Neural cell (in vitro differentiated cells): ENCODE measurements around the gene KLHL36. TPM values are rescaled to one million over a fixed set of nuclear protein-coding genes. Genes with fewer than 3 reads are reported as not detected.

Experiments
- H2AFZ ChIP-seq: fragments of 200-600, 300-800 bp; sonication (generic), shearing (Covaris generic); 2 replicates; pipeline ENCODE4 v1.6.0; 2014; ENCODE audit warnings: low read depth, mild to moderate bottlenecking, antibody characterized with exemption, low read length, moderate library complexity
- H3F3A ChIP-seq: fragments of 200-600 bp; shearing (Covaris generic); 2 replicates; pipeline ENCODE4 v1.6.1; 2016; ENCODE audit warnings: mild to moderate bottlenecking, moderate library complexity, mixed read lengths, antibody characterized with exemption, low read length; ENCODE audit not compliant: insufficient read depth, poor library complexity, severe bottlenecking
- H3K27ac ChIP-seq: fragments of 200-600, 300-800 bp; sonication (generic), shearing (Covaris generic); 2 replicates; pipeline ENCODE4 v1.5.1; 2014; ENCODE audit warnings: mild to moderate bottlenecking, low read length, moderate library complexity
- H3K27me3 ChIP-seq: fragments of 300-800, 200-600 bp; sonication (generic), shearing (Covaris generic); 2 replicates; pipeline ENCODE4 v1.6.0; 2014; ENCODE audit warnings: mild to moderate bottlenecking, low read depth, low read length, moderate library complexity; ENCODE audit not compliant: insufficient read depth
- H3K36me3 ChIP-seq: fragments of 300-800, 200-600 bp; sonication (generic), shearing (Covaris generic); 2 replicates; pipeline ENCODE4 v1.5.1; 2014; ENCODE audit warnings: mild to moderate bottlenecking, antibody characterized with exemption, low read length, moderate library complexity; ENCODE audit not compliant: insufficient read depth
- H3K4me2 ChIP-seq: fragments of 300-800, 200-600 bp; sonication (generic), shearing (Covaris generic); 2 replicates; pipeline ENCODE4 v1.6.0; 2014; ENCODE audit warnings: mild to moderate bottlenecking, low read length
- H3K4me3 ChIP-seq: fragments of 300-800, 200-600 bp; sonication (generic), shearing (Covaris generic); 2 replicates; pipeline ENCODE4 v1.5.1; 2014; ENCODE audit warnings: mild to moderate bottlenecking, low read length, moderate library complexity
- H3K79me2 ChIP-seq: fragments of 200-600 bp; shearing (Covaris generic); replicated peaks from 2 replicates; pipeline ENCODE4 v1.6.0; 2014; ENCODE audit warnings: mild to moderate bottlenecking, low read length, moderate library complexity; ENCODE audit not compliant: insufficient read depth
- H3K9ac ChIP-seq: fragments of 300-800, 200-600 bp; sonication (generic), shearing (Covaris generic); 2 replicates; pipeline ENCODE4 v1.6.1; 2016; ENCODE audit warnings: mild to moderate bottlenecking, low read length, mixed read lengths
- H3K9me2 ChIP-seq: fragments of 200-600 bp; shearing (Covaris generic); 2 replicates; pipeline ENCODE4 v1.6.1; 2016; ENCODE audit warnings: mild to moderate bottlenecking, low read length, mixed read lengths; ENCODE audit not compliant: insufficient read depth
- H3K9me3 ChIP-seq: fragments of 200-600, 300-800 bp; sonication (generic), shearing (Covaris generic); 2 replicates; pipeline ENCODE4 v1.6.1; 2016; ENCODE audit warnings: mild to moderate bottlenecking, mixed run types, low read length, moderate library complexity, mixed read lengths
- H4K20me1 ChIP-seq: fragments of 200-600 bp; shearing (Covaris generic); 2 replicates; pipeline ENCODE4 v1.6.1; 2016; ENCODE audit warnings: mild to moderate bottlenecking, mixed run types; ENCODE audit not compliant: insufficient read depth
- EP300 ChIP-seq: fragments of 450-650 bp; conservative IDR thresholded peaks from 2 replicates; pipeline ENCODE4 v1.6.1; 2014; ENCODE audit warnings: antibody characterized with exemption, mild to moderate bottlenecking, moderate library complexity; ENCODE audit not compliant: poor library complexity, severe bottlenecking
- EZH2 ChIP-seq: fragments of 200-600, 300-800 bp; shearing (Covaris generic), sonication (generic); IDR thresholded peaks from 2 replicates; pipeline ENCODE4 v1.6.1; 2014; ENCODE audit warnings: antibody characterized with exemption, low read length, borderline replicate concordance, mild to moderate bottlenecking; ENCODE audit not compliant: insufficient read depth, poor library complexity, severe bottlenecking
- MXI1 ChIP-seq: fragments of 450-650 bp; conservative IDR thresholded peaks from 2 replicates; pipeline ENCODE4 v1.6.1; 2014; ENCODE audit warnings: antibody characterized with exemption, mild to moderate bottlenecking; ENCODE audit not compliant: poor library complexity, severe bottlenecking
- POLR2AphosphoS5 ChIP-seq: IDR thresholded peaks from 2 replicates; pipeline ENCODE4 v1.6.1; 2012
- RAD21 ChIP-seq: fragments of 450-650 bp; conservative IDR thresholded peaks from 2 replicates; pipeline ENCODE4 v1.6.1; 2014; ENCODE audit warnings: antibody characterized with exemption, mild to moderate bottlenecking, moderate library complexity
- SMC3 ChIP-seq: fragments of 450-650 bp; conservative IDR thresholded peaks from 2 replicates; pipeline ENCODE4 v1.6.1; 2014; ENCODE audit warnings: antibody characterized with exemption, mild to moderate bottlenecking, moderate library complexity; ENCODE audit not compliant: poor library complexity
- TAF1 ChIP-seq: IDR thresholded peaks from 2 replicates; pipeline ENCODE4 v1.6.1; 2012; ENCODE audit warnings: low read depth
- polyA plus RNA-seq: library from polyadenylated mRNA; depleted of rRNA; stranded (reverse); fragments of >200 nt; gene quantifications from 2 replicates; pipeline ENCODE4 v1.2.3, GENCODE V29; 2014
- TF ChIP-seq, protein P1 (sequence below): IDR thresholded peaks from 2 replicates; pipeline ENCODE4 v1.6.1; 2012; ENCODE audit warnings: borderline replicate concordance
- TF ChIP-seq, protein P2 (sequence below): fragments of 450-650 bp; IDR thresholded peaks from 2 replicates; pipeline ENCODE4 v1.5.1; 2014; ENCODE audit warnings: antibody characterized with exemption, mild to moderate bottlenecking, moderate library complexity; ENCODE audit not compliant: poor library complexity, severe bottlenecking

KLHL36 gene
- polyA plus RNA-seq, 1 donor from 2014 or later = 43.8 TPM

GRCh38 chr16:84706856-84707255, 58.5 kb downstream of the KLHL36 start:
- H3K4me2 ChIP-seq = no peak overlapping the region
- no peaks in the 10 kb centered on the region for H3K36me3 ChIP-seq
- H3K9ac ChIP-seq = no peak overlapping the region
- H2AFZ ChIP-seq = no peak overlapping the region
- H3K9me3 ChIP-seq = no peaks in the 10 kb centered on the region
- H3F3A ChIP-seq = no peaks in the 10 kb centered on the region
- TF ChIP-seq, protein P1, sequence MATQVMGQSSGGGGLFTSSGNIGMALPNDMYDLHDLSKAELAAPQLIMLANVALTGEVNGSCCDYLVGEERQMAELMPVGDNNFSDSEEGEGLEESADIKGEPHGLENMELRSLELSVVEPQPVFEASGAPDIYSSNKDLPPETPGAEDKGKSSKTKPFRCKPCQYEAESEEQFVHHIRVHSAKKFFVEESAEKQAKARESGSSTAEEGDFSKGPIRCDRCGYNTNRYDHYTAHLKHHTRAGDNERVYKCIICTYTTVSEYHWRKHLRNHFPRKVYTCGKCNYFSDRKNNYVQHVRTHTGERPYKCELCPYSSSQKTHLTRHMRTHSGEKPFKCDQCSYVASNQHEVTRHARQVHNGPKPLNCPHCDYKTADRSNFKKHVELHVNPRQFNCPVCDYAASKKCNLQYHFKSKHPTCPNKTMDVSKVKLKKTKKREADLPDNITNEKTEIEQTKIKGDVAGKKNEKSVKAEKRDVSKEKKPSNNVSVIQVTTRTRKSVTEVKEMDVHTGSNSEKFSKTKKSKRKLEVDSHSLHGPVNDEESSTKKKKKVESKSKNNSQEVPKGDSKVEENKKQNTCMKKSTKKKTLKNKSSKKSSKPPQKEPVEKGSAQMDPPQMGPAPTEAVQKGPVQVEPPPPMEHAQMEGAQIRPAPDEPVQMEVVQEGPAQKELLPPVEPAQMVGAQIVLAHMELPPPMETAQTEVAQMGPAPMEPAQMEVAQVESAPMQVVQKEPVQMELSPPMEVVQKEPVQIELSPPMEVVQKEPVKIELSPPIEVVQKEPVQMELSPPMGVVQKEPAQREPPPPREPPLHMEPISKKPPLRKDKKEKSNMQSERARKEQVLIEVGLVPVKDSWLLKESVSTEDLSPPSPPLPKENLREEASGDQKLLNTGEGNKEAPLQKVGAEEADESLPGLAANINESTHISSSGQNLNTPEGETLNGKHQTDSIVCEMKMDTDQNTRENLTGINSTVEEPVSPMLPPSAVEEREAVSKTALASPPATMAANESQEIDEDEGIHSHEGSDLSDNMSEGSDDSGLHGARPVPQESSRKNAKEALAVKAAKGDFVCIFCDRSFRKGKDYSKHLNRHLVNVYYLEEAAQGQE = no peak
- TF ChIP-seq POLR2AphosphoS5 (no peak), RAD21 (no peak), EZH2 (no peak), MXI1 (no peak), SMC3 (no peak), EP300 (no peak), TAF1 (no peak)
- TF ChIP-seq, protein P2, sequence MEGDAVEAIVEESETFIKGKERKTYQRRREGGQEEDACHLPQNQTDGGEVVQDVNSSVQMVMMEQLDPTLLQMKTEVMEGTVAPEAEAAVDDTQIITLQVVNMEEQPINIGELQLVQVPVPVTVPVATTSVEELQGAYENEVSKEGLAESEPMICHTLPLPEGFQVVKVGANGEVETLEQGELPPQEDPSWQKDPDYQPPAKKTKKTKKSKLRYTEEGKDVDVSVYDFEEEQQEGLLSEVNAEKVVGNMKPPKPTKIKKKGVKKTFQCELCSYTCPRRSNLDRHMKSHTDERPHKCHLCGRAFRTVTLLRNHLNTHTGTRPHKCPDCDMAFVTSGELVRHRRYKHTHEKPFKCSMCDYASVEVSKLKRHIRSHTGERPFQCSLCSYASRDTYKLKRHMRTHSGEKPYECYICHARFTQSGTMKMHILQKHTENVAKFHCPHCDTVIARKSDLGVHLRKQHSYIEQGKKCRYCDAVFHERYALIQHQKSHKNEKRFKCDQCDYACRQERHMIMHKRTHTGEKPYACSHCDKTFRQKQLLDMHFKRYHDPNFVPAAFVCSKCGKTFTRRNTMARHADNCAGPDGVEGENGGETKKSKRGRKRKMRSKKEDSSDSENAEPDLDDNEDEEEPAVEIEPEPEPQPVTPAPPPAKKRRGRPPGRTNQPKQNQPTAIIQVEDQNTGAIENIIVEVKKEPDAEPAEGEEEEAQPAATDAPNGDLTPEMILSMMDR = no peak
- H3K27ac ChIP-seq = no peak overlapping the region
- H3K79me2 ChIP-seq = peaks cover 93% of the 10 kb centered on the region
- H4K20me1 ChIP-seq = no peaks in the 10 kb centered on the region
- no peak overlapping the region for H3K4me3 ChIP-seq
- H3K27me3 ChIP-seq = no peaks in the 10 kb centered on the region
- H3K9me2 ChIP-seq = no peaks in the 10 kb centered on the region

- Histone ChIP-seq H4K20me1 (peaks cover 3% of the 10 kb centered on the region), H3K27me3 (no peaks in the 10 kb centered on the region), H3K79me2 (peaks cover 96% of the 10 kb centered on the region), H3K9ac (no peak overlapping the region), H3K9me3 (no peaks in the 10 kb centered on the region), H3K4me2 (no peak overlapping the region), H3K9me2 (no peaks in the 10 kb centered on the region), H3K27ac (no peak overlapping the region), H3K4me3 (no peak overlapping the region), H2AFZ (no peak overlapping the region), H3K36me3 (no peaks in the 10 kb centered on the region), H3F3A (no peaks in the 10 kb centered on the region)
- TF ChIP-seq, protein P2 = no peak
- no peak for TF ChIP-seq TAF1
- no peak for TF ChIP-seq MXI1
Measured at GRCh38 chr16:84709609-84710008, 61.3 kb downstream of the KLHL36 start.
